ENCODE data around the gene MED13L. TPM values are rescaled to one million over a fixed set of nuclear protein-coding genes. Genes with fewer than 3 reads are reported as not detected.
A peak's percentile ranks its signal among the peaks of the same experiment; 100 is the strongest.

Gene MED13L
- total RNA-seq, 4 donors from 2014 or later: 168 to 349 (median 246) TPM

DNA sequence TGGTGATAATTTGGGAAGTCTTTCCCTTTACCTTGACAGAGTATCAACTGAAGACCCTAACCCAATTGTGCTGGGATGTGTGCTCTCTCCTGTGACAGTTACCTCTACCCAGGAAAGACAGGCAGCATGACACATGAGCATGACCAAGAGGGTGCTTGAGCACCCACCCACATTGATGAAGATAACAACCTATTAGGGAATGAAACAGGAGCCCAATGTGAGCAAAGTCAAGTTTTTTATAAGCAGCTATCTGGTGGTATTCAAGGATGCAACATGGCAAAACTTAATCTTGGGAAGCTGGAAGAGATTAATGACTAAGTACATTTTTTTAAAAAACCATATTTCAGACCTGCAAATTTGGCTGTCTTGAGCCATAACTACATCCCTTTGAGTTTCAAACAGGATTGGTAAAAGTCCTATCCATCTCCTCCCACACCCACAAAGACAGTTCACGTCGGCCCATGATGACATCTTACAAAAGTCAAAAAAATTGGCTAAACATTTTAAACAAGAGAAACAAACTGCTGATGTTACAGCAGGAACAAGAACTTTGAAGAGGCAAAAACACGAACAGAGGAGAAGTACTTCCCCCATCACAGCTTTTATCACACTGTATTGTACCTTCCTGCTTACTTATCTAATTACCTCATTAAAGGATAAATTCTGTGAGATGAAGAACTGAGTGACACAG is 60.3 kb downstream of the MED13L start:
- 67 to 73% methylated on average over 3 of the region's 3 CpGs for WGBS, 2 donors
- intact Hi-C loops (cut with DNase I): no loop called here

DNA sequence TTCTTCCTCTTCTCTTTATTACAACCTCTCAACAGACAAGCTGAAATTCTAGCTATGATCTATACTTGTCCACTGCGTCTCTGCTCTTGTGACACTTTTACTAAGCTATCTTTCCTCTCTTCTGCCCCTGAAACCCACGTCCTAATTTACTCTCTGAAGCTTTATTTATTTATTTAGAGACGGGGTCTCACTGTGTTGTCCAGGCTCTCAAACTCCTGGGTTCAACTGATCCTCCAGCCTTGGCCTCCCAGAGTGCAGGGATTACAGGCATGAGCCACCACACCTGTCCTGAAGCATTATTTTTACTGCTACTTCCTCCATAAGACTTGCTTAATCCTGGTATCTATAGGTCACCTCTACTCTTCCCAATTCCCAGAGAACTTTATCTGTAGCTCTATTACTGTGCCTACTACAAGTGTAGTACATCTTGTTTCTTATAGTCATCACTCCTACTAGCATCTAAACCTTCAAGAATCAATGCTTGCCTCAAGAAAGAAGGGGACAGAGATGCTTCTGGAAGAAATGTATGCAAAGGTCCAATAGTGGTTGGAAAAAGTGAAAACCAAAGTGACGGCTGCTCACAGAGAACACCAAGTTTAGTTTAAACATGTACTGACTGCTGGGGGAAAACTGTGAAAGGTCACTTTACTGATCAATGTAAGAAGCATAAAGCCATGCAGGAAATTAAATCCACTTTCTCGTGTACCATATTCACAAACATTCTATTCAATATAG is 61.3 kb downstream of the MED13L start:
- Histone ChIP-seq H3K27me3 (no peaks in the 10 kb centered on the region), H3K9me3 (no peaks in the 10 kb centered on the region), H3K4me1 (peaks cover 69 to 79% of the 10 kb centered on the region in 2 donors), H3K27ac (peak overlapping the region in 2 of 3 donors; percentile 85 to 93), H3K4me3 (replicated peaks in 1 of 3) (no peak overlapping the region), H3K36me3 (no peaks in the 10 kb centered on the region)
- no peak for DNase-seq
- intact Hi-C loops (cut with DNase I): no loop called here
- TF ChIP-seq POLR2A (IDR thresholded peaks at IDR 0.05): no peak
- TF ChIP-seq, protein P1, sequence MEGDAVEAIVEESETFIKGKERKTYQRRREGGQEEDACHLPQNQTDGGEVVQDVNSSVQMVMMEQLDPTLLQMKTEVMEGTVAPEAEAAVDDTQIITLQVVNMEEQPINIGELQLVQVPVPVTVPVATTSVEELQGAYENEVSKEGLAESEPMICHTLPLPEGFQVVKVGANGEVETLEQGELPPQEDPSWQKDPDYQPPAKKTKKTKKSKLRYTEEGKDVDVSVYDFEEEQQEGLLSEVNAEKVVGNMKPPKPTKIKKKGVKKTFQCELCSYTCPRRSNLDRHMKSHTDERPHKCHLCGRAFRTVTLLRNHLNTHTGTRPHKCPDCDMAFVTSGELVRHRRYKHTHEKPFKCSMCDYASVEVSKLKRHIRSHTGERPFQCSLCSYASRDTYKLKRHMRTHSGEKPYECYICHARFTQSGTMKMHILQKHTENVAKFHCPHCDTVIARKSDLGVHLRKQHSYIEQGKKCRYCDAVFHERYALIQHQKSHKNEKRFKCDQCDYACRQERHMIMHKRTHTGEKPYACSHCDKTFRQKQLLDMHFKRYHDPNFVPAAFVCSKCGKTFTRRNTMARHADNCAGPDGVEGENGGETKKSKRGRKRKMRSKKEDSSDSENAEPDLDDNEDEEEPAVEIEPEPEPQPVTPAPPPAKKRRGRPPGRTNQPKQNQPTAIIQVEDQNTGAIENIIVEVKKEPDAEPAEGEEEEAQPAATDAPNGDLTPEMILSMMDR (IDR thresholded peaks at IDR 0.05): no peak
- 95 to 96% methylated on average over 5 of the region's 5 CpGs for WGBS, 2 donors

More for the DNA sequence above, 60.3 kb downstream of the MED13L start:
- H3K27ac ChIP-seq: peak overlapping the region; percentile 82 to 93 (median 85)
- H3K27me3 ChIP-seq: no peaks in the 10 kb centered on the region
- H3K4me3 ChIP-seq (replicated peaks in 1 of 3): no peak overlapping the region
- TF ChIP-seq POLR2A (IDR thresholded peaks at IDR 0.05): no peak
- TF ChIP-seq, protein P1 (IDR thresholded peaks at IDR 0.05): no peak
- no peaks in the 10 kb centered on the region for H3K9me3 ChIP-seq
- H3K36me3 ChIP-seq: no peaks in the 10 kb centered on the region
- DNase-seq: no peak
- peaks cover 72 to 80% of the 10 kb centered on the region in 2 donors for H3K4me1 ChIP-seq

DNA sequence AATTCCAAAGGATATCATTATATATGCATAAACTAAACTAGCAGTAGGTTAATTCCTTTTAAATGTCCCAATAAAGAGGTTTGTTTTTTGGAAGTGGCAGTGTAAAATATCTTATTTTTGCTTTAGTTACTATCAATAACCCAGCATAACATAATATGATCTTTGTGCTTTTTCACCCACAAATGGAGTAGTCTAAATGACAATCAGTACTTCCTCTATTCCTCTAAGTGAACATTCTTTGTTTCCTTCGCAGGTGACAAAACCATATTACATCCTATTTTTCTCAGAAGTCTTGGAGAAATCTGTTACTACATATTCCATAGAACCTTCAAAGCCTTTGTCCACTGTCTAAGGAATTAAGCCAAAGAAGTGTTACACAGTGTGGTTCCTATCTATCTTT is 62.5 kb downstream of the MED13L start:
- no peaks in the 10 kb centered on the region for H3K36me3 ChIP-seq
- intact Hi-C loops (cut with DNase I): no loop called here
- no peak for DNase-seq
- peak overlapping the region; percentile 56 to 93 (median 85) for H3K27ac ChIP-seq
- no peak for TF ChIP-seq POLR2A (IDR thresholded peaks at IDR 0.05)
- TF ChIP-seq, protein P1 (IDR thresholded peaks at IDR 0.05): no peak
- 88 to 94% methylated on average over 1 of the region's 1 CpG for WGBS, 2 donors
- no peaks in the 10 kb centered on the region for H3K9me3 ChIP-seq
- H3K4me1 ChIP-seq: peaks cover 76 to 79% of the 10 kb centered on the region in 2 donors
- no peaks in the 10 kb centered on the region for H3K27me3 ChIP-seq
- H3K4me3 ChIP-seq (replicated peaks in 1 of 3): no peak overlapping the region

DNA sequence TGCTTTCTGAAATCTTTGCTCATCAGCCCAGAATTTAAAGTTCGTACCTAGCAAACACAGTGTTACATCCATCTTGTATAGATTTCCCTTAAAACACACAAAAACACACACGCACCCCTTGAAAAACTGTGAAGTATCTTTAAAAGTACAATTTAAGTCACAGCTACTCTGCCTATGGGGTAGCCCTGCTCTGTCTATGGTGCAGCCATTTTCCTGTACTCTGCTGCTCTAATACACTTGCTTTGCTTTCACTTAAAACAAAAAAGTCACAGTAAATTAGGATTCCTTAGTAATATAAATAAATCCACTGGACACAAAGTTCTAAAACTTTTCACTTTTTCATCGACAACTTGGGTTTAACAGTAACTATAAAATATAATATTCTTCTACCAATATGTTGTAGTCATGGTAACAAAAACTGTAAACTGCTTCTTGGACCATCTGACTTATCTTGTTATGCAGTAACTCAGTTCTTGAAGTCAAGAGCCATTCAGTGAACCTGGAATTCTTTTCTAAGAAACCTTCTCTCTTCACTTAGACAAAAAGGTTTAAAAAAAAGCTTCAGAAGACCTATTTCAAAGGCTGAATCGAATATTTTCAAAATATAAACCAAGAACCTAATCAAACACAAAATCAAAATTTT is 63.5 kb downstream of the MED13L start:
- Histone ChIP-seq H3K27ac (peak overlapping the region; percentile 56 to 93 (median 85)), H3K9me3 (no peaks in the 10 kb centered on the region), H3K4me3 (replicated peaks in 1 of 3) (no peak overlapping the region), H3K36me3 (no peaks in the 10 kb centered on the region), H3K4me1 (peaks cover 72 to 77% of the 10 kb centered on the region in 2 donors), H3K27me3 (no peaks in the 10 kb centered on the region)
- DNase-seq: no peak
- intact Hi-C loops (cut with DNase I): no loop called here
- WGBS, 2 donors: 65 to 76% methylated on average over 4 of the region's 4 CpGs
- TF ChIP-seq POLR2A (IDR thresholded peaks at IDR 0.05): no peak
- TF ChIP-seq, protein P1 (IDR thresholded peaks at IDR 0.05): no peak

Measured in thyroid gland (tissue), 4 donors.